A549 (cell line): Measurements from ENCODE around the gene TENM3. TPM values are rescaled to one million over a fixed set of nuclear protein-coding genes. Genes with fewer than 3 reads are reported as not detected.

Experiments used
- ATAC-seq, 2 experiments: fragments of 200-7000 bp in 1 of 2; fragments of >200 bp in 1 of 2; cut with Nextera tagmentation in 1 of 2; cut with Tn5 transposase in 1 of 2; 3 replicates each; pipeline versions ENCODE4 v1.8.0 to v1.9.1; 2018 to 2020; ENCODE audit warnings: mild to moderate bottlenecking in 1 of 2, moderate library complexity in 1 of 2
- CTCF ChIA-PET: fragments of 300-600 bp; sonication (Branson Sonifier 250); formaldehyde crosslinking; extraction: SDS; loops from one replicate; lab custom pipeline; 2021; ENCODE audit warnings: antibody characterized with exemption, inconsistent platforms; lab: Yijun Ruan, JAX
- POLR2A ChIA-PET: fragments of 350-600 bp; formaldehyde crosslinking; extraction: SDS; loops from one replicate; lab custom pipeline; 2021; ENCODE audit warnings: antibody characterized with exemption, inconsistent platforms; lab: Yijun Ruan, JAX
- DNase-seq, 2 experiments: peaks; one replicate each; pipeline versions ENCODE4 v3.0.0 to v3.0.0-alpha.2; 2011 to 2016; ENCODE audit warnings: low read depth in 1 of 2, low spot score in 1 of 2
- FAIRE-seq: peaks from 2 replicates; lab custom pipeline; 2011; peaks lifted over from hg19 to GRCh38; lab: Jason Lieb, UNC
- H3K27ac ChIP-seq, 2 experiments: fragments of >200 bp; sonication (Bioruptor Twin); formaldehyde crosslinking; 3 replicates each; pipeline ENCODE4 v1.5.1; 2016 to 2017
- H3K4me1 ChIP-seq: fragments of >200 bp; sonication (Bioruptor Twin); formaldehyde crosslinking; 3 replicates; pipeline ENCODE4 v1.6.1; 2016
- H3K4me2 ChIP-seq: fragments of >200 bp; sonication (Bioruptor Twin); formaldehyde crosslinking; 3 replicates; pipeline ENCODE4 v1.6.1; 2016
- H3K4me3 ChIP-seq: fragments of >200 bp; sonication (Bioruptor Twin); formaldehyde crosslinking; 3 replicates; pipeline ENCODE4 v1.5.1; 2016
- H3K9me3 ChIP-seq: fragments of >200 bp; sonication (Bioruptor Twin); formaldehyde crosslinking; 3 replicates; pipeline ENCODE4 v1.6.1; 2016
- CBX8 ChIP-seq: fragments of 200-600 bp; sonication (generic); IDR thresholded peaks from 2 replicates; pipeline ENCODE4 v1.6.1; 2016
- CEBPB ChIP-seq, 2 experiments: fragments of >200 bp in 1 of 2; sonication (Bioruptor Twin) in 1 of 2; formaldehyde crosslinking in 1 of 2; IDR thresholded peaks; 2 replicates each; pipeline ENCODE4 v1.6.1; 2012 to 2016
- CHD2 ChIP-seq: fragments of 150-350 bp; IDR thresholded peaks from 2 replicates; pipeline ENCODE4 v1.6.1; 2014; ENCODE audit warnings: low read length; ENCODE audit not compliant: partially characterized antibody
- EP300 ChIP-seq, 2 experiments: fragments of >200 bp; sonication (Bioruptor Twin); formaldehyde crosslinking; IDR thresholded peaks; 2 replicates in 1 of 2; 3 replicates in 1 of 2; pipeline ENCODE4 v1.6.1; 2016 to 2017
- ESRRA ChIP-seq: fragments of 150-350 bp; IDR thresholded peaks from 2 replicates; pipeline ENCODE4 v1.6.1; 2014; ENCODE audit warnings: mild to moderate bottlenecking, low read length, borderline replicate concordance
- FOXS1 ChIP-seq: fragments of 250-450 bp; sonication (Bioruptor Pico); IDR thresholded peaks from 2 replicates; pipeline ENCODE4 v1.5.0; 2020; ENCODE audit warnings: mild to moderate bottlenecking, moderate library complexity
- GATA3 ChIP-seq: IDR thresholded peaks from 2 replicates; pipeline ENCODE4 v1.6.1; 2012; ENCODE audit warnings: borderline replicate concordance
- JUNB ChIP-seq: fragments of >200 bp; sonication (Bioruptor Twin); formaldehyde crosslinking; IDR thresholded peaks from 2 replicates; pipeline ENCODE4 v1.6.1; 2016
- KDM5A ChIP-seq: fragments of 200-600 bp; sonication (generic); IDR thresholded peaks from 2 replicates; pipeline ENCODE4 v1.6.1; 2016; ENCODE audit warnings: antibody characterized with exemption, mild to moderate bottlenecking
- MAZ ChIP-seq: fragments of 150-350 bp; IDR thresholded peaks from 2 replicates; pipeline ENCODE4 v1.6.1; 2014; ENCODE audit warnings: antibody characterized with exemption, low read depth, low read length, borderline replicate concordance
- MYC ChIP-seq: IDR thresholded peaks from 2 replicates; pipeline ENCODE4 v1.6.1; 2012; ENCODE audit warnings: mild to moderate bottlenecking, inconsistent platforms, low read length, improper control_type of control experiment, borderline replicate concordance
- NFE2L2 ChIP-seq: fragments of 150-350 bp; conservative IDR thresholded peaks from 2 replicates; pipeline ENCODE4 v1.6.1; 2014; ENCODE audit warnings: low read length
- POLR2AphosphoS2 ChIP-seq: conservative IDR thresholded peaks from 2 replicates; pipeline ENCODE4 v1.6.1; 2012; ENCODE audit warnings: low read length, improper control_type of control experiment, inconsistent platforms
- RCOR1 ChIP-seq: fragments of 150-350 bp; IDR thresholded peaks from 2 replicates; pipeline ENCODE4 v1.6.1; 2014; ENCODE audit warnings: antibody characterized with exemption, low read length, low read depth
- RFX5 ChIP-seq: fragments of 450-650 bp; IDR thresholded peaks from 2 replicates; pipeline ENCODE4 v1.7.1; 2014; ENCODE audit warnings: antibody characterized with exemption, mild to moderate bottlenecking, moderate library complexity
- RNF2 ChIP-seq: fragments of 200-600 bp; sonication (generic); IDR thresholded peaks from 2 replicates; pipeline ENCODE4 v1.6.1; 2016; ENCODE audit warnings: low read depth, mild to moderate bottlenecking, antibody characterized with exemption, moderate library complexity, borderline replicate concordance
- SMC3 ChIP-seq: fragments of >200 bp; sonication (Bioruptor Twin); formaldehyde crosslinking; IDR thresholded peaks from 3 replicates; pipeline ENCODE4 v1.6.1; 2018; ENCODE audit warnings: inconsistent platforms
- SREBF2 ChIP-seq: fragments of 450-650 bp; IDR thresholded peaks from 2 replicates; pipeline ENCODE4 v1.6.1; 2014; ENCODE audit warnings: mild to moderate bottlenecking, moderate library complexity
- ZFP36 ChIP-seq: fragments of 450-650 bp; IDR thresholded peaks from 2 replicates; pipeline ENCODE4 v1.6.1; 2014; ENCODE audit warnings: borderline replicate concordance; ENCODE audit not compliant: partially characterized antibody
- ZNF302 ChIP-seq: fragments of 250-450 bp; sonication (Bioruptor Pico); IDR thresholded peaks from 2 replicates; pipeline ENCODE4 v1.9.0; 2021; ENCODE audit warnings: inconsistent platforms, mild to moderate bottlenecking, moderate library complexity
- WGBS: methylation state at CpG from one replicate; pipeline ENCODE4 v1.1.6; 2017; ENCODE audit errors: missing lambda C conversion rate; 5-methylcytosine and 5-hydroxymethylcytosine counted together
- polyA plus RNA-seq, 4 experiments: library from polyadenylated mRNA; depleted of rRNA in 3 of 4; stranded (reverse); fragments of >200 nt; fragmentation: RNase III in 1 of 4; extraction: RNeasy Plus Mini Kit Qiagen cat#74134 plus additional on column Dnase treatment in 1 of 4; gene quantifications; 2 replicates in 3 of 4; 3 replicates in 1 of 4; pipeline ENCODE4 v1.2.3, GENCODE V29; 2011 to 2017
- TF ChIP-seq, protein P1 (sequence below): fragments of 150-350 bp; IDR thresholded peaks from 2 replicates; pipeline ENCODE4 v1.6.1; 2014; ENCODE audit warnings: low read depth, mild to moderate bottlenecking, low read length
- TF ChIP-seq, protein P2 (sequence below): IDR thresholded peaks from 2 replicates; pipeline ENCODE4 v1.6.1; 2012
- TF ChIP-seq, protein P3 (sequence below): fragments of 200-600 bp; sonication (generic); IDR thresholded peaks from 2 replicates; pipeline ENCODE4 v1.6.1; 2016; ENCODE audit warnings: antibody characterized with exemption, mild to moderate bottlenecking, moderate library complexity
- TF ChIP-seq, protein P4 (sequence below): fragments of >200 bp; sonication (Bioruptor Twin); formaldehyde crosslinking; IDR thresholded peaks from 2 replicates; pipeline ENCODE4 v1.6.1; 2016
- TF ChIP-seq, protein P5 (sequence below): fragments of 450-650 bp; IDR thresholded peaks from 2 replicates; pipeline ENCODE4 v1.6.1; 2014; ENCODE audit warnings: antibody characterized with exemption

TENM3 gene
- polyA plus RNA-seq, 2 of the 4 experiments (the other 2 are of a cell fraction): 2.4 to 7.3 TPM

DNA sequence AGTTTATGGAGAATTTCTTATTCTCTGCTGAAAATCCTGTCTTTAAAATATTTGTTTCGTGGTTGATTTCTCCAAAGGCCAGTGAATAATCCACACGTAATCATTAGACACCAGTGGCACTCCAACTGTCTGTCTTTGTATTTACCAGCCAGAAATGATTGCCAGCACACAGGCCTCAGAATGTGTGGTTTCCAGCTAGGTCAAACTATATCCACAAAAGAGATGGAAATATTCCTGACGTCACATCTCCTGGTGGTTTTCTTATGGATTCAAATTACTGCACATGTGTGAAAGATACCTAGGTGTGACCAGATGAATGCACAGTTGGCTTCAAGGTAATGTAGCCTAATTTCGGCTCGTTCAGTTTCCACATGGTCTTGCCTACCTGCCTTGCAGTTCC lies 27.2 kb upstream of the TENM3 start (continued):
- TF ChIP-seq, protein P1, sequence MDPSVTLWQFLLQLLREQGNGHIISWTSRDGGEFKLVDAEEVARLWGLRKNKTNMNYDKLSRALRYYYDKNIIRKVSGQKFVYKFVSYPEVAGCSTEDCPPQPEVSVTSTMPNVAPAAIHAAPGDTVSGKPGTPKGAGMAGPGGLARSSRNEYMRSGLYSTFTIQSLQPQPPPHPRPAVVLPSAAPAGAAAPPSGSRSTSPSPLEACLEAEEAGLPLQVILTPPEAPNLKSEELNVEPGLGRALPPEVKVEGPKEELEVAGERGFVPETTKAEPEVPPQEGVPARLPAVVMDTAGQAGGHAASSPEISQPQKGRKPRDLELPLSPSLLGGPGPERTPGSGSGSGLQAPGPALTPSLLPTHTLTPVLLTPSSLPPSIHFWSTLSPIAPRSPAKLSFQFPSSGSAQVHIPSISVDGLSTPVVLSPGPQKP: no peak

DNA sequence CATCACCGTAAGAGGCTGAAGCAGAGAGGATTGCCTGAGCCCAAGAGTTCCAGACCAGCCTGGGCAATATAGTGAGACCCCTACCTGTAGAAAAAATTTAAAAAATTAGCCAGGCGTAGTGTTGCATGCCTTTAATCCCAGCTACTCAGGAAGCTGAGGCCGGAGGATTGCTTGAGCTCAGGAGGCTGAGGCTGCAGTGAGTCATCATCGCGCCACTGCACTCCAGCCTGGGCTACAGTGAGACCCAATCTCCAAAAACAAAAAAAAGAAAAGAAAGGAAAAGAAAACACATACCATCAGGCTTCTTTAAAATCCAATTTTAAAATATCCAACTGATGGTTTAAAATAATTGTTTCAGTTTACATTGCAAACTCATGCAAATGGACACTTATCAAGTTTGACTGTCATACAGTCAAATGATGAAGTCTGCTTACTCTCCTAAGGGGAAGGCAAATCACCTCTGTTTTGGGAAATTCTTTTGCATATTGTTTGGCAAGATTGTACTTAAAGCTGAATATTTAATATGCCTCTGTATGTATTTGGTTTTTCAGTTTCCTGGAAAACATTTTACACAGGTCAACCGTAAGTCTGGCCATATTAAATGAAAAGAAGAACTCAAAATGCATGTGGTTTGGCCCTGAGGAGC lies 23.7 kb upstream of the TENM3 start:
- H3K27ac ChIP-seq: no peak overlapping the region
- TF ChIP-seq POLR2AphosphoS2: no peak
- TF ChIP-seq ESRRA: no peak
- no peak for TF ChIP-seq RFX5
- TF ChIP-seq CEBPB (IDR thresholded peaks at IDR 0.05): no peak
- TF ChIP-seq, protein P2, sequence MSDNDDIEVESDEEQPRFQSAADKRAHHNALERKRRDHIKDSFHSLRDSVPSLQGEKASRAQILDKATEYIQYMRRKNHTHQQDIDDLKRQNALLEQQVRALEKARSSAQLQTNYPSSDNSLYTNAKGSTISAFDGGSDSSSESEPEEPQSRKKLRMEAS: no peak
- TF ChIP-seq, protein P3, sequence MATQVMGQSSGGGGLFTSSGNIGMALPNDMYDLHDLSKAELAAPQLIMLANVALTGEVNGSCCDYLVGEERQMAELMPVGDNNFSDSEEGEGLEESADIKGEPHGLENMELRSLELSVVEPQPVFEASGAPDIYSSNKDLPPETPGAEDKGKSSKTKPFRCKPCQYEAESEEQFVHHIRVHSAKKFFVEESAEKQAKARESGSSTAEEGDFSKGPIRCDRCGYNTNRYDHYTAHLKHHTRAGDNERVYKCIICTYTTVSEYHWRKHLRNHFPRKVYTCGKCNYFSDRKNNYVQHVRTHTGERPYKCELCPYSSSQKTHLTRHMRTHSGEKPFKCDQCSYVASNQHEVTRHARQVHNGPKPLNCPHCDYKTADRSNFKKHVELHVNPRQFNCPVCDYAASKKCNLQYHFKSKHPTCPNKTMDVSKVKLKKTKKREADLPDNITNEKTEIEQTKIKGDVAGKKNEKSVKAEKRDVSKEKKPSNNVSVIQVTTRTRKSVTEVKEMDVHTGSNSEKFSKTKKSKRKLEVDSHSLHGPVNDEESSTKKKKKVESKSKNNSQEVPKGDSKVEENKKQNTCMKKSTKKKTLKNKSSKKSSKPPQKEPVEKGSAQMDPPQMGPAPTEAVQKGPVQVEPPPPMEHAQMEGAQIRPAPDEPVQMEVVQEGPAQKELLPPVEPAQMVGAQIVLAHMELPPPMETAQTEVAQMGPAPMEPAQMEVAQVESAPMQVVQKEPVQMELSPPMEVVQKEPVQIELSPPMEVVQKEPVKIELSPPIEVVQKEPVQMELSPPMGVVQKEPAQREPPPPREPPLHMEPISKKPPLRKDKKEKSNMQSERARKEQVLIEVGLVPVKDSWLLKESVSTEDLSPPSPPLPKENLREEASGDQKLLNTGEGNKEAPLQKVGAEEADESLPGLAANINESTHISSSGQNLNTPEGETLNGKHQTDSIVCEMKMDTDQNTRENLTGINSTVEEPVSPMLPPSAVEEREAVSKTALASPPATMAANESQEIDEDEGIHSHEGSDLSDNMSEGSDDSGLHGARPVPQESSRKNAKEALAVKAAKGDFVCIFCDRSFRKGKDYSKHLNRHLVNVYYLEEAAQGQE: no peak
- no peak for TF ChIP-seq JUNB
- no peak for TF ChIP-seq CBX8
- no peak for TF ChIP-seq ZNF302 (CRISPR knock-in tag)
- TF ChIP-seq KDM5A: no peak
- H3K4me1 ChIP-seq: no peaks in the 10 kb centered on the region
- no peak overlapping the region for H3K4me2 ChIP-seq
- ChIA-PET CTCF (interaction anchor here (0.6 to 1.8 kb wide), 2 partner anchors 11 to 12 kb away, joined by 3 to 4 read pairs; no protein-coding TSS in a partner anchor), POLR2A (no interaction called here)
- H3K4me3 ChIP-seq: no peak overlapping the region
- ATAC-seq (no peak), DNase-seq (no peak), FAIRE-seq (no peak)
- 85% methylated on average over 6 of the region's 6 CpGs for WGBS
- H3K9me3 ChIP-seq: no peaks in the 10 kb centered on the region

DNA sequence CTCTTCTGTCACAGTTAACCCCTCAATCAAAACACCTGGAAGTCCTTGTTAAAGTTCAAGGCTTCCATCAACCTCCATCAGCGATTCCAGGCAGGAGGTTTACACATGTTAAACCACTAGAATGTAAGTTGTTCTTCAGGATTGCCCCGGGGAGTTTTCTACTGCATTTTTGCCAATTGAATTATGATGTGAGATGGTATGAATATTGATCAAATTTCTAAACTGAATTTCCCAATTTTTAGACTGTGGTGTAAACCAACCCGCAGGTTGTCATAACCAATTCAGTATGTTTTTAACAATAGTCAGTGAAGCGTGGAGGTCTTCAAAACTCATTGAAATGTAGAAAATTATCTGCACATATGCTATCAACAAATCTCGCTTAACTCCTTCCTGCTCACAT lies 21.2 kb upstream of the TENM3 start:
- H3K4me2 ChIP-seq: no peak overlapping the region
- no peak for ATAC-seq
- WGBS: 57% methylated on average over 5 of the region's 5 CpGs
- H3K4me3 ChIP-seq: no peak overlapping the region
- H3K9me3 ChIP-seq: no peaks in the 10 kb centered on the region
- no peak for TF ChIP-seq SMC3
- no peak for TF ChIP-seq CHD2
- no peak for TF ChIP-seq POLR2AphosphoS2
- no peak for TF ChIP-seq CEBPB (IDR thresholded peaks at IDR 0.05)
- TF ChIP-seq FOXS1: no peak
- TF ChIP-seq, protein P4, sequence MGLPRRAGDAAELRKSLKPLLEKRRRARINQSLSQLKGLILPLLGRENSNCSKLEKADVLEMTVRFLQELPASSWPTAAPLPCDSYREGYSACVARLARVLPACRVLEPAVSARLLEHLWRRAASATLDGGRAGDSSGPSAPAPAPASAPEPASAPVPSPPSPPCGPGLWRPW: no peak
- TF ChIP-seq ZFP36: no peak
- TF ChIP-seq RCOR1: no peak
- TF ChIP-seq EP300 (IDR thresholded peaks at IDR 0.05): no peak
- TF ChIP-seq MAZ: no peak
- no peak for TF ChIP-seq RFX5
- no peak for TF ChIP-seq SREBF2
- no peak for TF ChIP-seq RNF2
- TF ChIP-seq, protein P5, sequence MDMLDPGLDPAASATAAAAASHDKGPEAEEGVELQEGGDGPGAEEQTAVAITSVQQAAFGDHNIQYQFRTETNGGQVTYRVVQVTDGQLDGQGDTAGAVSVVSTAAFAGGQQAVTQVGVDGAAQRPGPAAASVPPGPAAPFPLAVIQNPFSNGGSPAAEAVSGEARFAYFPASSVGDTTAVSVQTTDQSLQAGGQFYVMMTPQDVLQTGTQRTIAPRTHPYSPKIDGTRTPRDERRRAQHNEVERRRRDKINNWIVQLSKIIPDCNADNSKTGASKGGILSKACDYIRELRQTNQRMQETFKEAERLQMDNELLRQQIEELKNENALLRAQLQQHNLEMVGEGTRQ: no peak
- no peak for TF ChIP-seq NFE2L2
- no peak for TF ChIP-seq GATA3
- no peak for TF ChIP-seq MYC
- TF ChIP-seq, protein P1: no peak
- TF ChIP-seq, all 56 proteins: peak for 0
- DNase-seq (no peak), FAIRE-seq (no peak)
- H3K27ac ChIP-seq: no peak overlapping the region
- H3K4me1 ChIP-seq: no peaks in the 10 kb centered on the region
- CTCF ChIA-PET: no interaction called here
- POLR2A ChIA-PET: no interaction called here
